Urothelium cell line (cell line): ENCODE measurements around the gene CNGB1.
"Not testable (repeated sequence)": the region's sequence is repeated elsewhere in the genome, so short reads cannot be mapped to it uniquely, and the experiment has no call there.

ENCODE experiments used
- DNase-seq: peaks from one replicate; pipeline ENCODE4 v3.0.0; 2011; ENCODE audit warnings: low spot score, mixed read lengths
- FAIRE-seq: peaks from 2 replicates; lab custom pipeline; 2011; peaks lifted over from hg19 to GRCh38; lab: Jason Lieb, UNC

CNGB1 gene

GRCh38 chr16:57893559-57894389 lies 77.2 kb downstream of the CNGB1 start:
- DNase-seq (no peak), FAIRE-seq (no peak)

GRCh38 chr16:57893217-57893558 lies 77.7 kb downstream of the CNGB1 start:
- DNase-seq = no peak
- FAIRE-seq = no peak

DNA sequence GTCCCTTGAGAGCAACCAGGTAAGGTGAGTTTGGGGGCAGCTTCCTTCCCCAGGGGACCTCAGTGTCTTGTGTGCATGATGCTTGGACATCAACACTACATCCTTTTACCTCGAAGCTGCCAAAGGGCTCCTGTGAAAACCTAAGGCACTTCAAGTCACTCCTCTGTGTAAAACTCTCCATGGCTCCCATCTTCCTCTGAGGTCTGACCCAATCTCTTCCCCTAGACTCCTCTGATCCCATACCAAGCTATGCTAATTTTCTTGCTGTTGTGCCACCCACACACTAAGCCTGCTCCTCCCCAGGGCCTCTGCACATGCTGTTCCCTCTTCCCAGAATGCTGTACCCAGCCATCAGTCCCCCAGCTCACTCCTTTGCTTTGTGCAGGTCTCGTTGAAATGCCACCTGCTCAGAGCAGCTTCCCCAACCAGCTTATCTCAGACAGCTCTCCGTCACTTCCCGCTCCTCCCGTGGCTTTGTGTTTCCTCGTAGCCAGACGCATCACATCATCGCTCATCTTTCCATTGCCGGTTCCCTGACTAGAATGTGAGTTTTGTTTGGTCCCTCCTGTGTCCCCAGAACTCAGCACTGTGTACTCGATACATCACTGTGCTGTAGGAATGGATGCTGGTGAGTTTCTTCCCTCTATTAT lies 78.4 kb downstream of the CNGB1 start:
- DNase-seq (no peak), FAIRE-seq (no peak)

GRCh38 chr16:57892041-57892440 lies 78.9 kb downstream of the CNGB1 start:
- no peak for FAIRE-seq
- no peak for DNase-seq

DNA sequence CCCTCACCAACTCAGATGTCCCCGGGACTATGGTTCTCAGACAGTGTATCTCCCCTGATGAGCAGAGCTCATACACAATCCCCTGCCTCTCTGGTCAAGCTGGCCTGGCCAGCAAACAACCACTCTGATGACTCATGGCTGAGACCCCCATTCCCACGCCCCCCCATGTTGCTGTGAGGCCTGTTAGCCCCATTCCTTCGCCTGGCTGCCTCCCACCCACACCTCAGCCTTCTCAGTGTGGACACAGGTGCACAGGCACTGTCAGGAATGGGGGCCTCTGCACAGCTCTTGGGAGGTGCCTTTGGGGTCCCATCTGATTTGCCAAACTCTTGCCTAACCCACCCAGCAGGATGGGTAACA lies 80.2 kb downstream of the CNGB1 start:
- DNase-seq = no peak
- no peak for FAIRE-seq

- no peak for DNase-seq
- no peak for FAIRE-seq
Measured at GRCh38 chr16:57889960-57890751, 80.8 kb downstream of the CNGB1 start.

DNA sequence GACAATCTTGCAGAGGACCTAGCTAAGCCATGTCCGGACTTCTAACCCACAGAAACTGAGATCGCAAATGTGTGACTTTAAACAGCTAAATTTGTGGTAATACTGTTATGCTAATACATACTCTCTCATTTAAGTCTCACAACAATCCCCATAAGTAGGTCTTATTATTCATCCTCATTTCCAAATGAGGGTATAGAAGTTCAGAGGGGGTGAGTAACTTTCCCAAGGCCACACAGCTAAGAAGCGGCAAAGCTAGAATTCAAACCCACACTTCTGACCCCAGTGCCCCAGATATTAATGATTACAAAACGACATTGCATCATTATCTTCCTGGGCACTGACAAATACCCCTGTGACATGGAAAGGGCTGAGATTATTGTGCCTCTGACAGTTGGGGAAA lies 81.4 kb downstream of the CNGB1 start:
- no peak for FAIRE-seq

GRCh38 chr16:57889111-57889510 lies 81.8 kb downstream of the CNGB1 start:
- FAIRE-seq (no peak), DNase-seq (no peak)

More for the DNA sequence above, 81.4 kb downstream of the CNGB1 start:
- DNase-seq = no peak

GRCh38 chr16:57888128-57888527 lies 82.8 kb downstream of the CNGB1 start:
- DNase-seq = no peak
- FAIRE-seq = no peak

DNA sequence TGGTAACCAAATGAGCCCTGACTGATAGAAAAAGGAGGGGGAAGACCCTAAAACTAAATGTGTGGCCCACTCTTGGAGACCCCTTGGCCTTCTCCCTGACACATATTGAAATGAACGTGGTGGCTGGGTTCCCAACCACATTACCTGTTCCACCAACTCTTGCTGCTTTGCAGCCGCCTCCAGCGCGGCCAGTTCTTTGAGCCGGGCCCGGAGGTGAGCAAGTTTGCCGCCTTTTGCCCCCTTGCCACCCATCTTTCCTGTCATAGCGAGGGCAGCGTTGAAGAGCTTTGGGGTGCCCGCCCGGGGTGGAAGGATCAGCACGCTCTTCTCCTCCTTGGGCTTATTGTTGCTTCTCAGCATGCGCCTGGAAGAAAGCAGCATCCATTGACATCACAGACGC lies 83.2 kb downstream of the CNGB1 start:
- no peak for DNase-seq
- FAIRE-seq = no peak

GRCh38 chr16:57886427-57886826 lies 84.5 kb downstream of the CNGB1 start:
- FAIRE-seq (no peak), DNase-seq (no peak)

- FAIRE-seq (no peak), DNase-seq (no peak)
Measured at GRCh38 chr16:57884655-57885133, 86.2 kb downstream of the CNGB1 start.

GRCh38 chr16:57883953-57884654 lies 86.8 kb downstream of the CNGB1 start:
- no peak for DNase-seq
- no peak for FAIRE-seq

DNA sequence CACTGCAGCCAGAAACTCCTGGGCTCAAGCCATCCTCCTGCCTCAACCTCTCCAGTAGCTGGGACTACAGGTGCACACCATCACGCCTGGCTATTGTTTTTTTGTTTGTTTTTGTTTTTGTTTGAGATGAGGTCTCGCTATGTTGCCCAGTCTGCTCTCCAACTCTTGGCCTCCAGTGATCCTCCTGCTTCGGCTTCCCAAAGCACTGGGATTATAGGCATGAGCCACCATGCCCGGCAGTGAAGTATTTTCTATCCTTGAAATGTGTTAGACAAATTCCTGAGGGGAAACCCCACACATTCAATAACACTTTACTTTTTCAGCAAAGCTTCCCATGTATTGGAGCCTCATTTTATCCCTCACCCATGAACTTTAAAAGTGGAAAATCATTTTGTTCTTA lies 87.4 kb downstream of the CNGB1 start:
- DNase-seq (no peak), FAIRE-seq (no peak)

DNA sequence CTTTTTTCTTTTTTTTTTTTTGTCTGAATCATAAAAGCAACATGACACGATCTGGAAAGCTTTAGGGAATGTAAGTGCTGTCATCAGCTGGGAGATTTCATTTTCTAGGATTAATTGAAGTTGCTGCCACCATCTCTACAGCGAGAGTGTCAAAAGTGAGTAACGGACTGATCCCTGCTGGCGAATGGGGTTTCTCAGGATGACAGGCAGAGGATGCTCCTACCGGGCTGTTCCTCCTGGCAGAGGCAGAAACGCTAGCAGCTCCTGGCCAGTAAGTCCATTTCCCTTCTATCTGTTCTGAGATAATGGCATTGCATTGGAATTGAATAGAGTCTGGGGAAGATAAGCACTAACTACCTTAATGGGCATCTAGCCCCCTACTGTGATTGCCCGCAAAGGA lies 88.1 kb downstream of the CNGB1 start:
- DNase-seq (no peak), FAIRE-seq (no peak)

- DNase-seq (no peak), FAIRE-seq (no peak)
Measured at GRCh38 chr16:57882206-57882605, 88.7 kb downstream of the CNGB1 start.

GRCh38 chr16:57878586-57878985 lies 92.3 kb downstream of the CNGB1 start:
- DNase-seq = no peak
- no peak for FAIRE-seq

- DNase-seq = no peak
- no peak for FAIRE-seq
Measured at GRCh38 chr16:57876210-57876609, 94.7 kb downstream of the CNGB1 start.

DNA sequence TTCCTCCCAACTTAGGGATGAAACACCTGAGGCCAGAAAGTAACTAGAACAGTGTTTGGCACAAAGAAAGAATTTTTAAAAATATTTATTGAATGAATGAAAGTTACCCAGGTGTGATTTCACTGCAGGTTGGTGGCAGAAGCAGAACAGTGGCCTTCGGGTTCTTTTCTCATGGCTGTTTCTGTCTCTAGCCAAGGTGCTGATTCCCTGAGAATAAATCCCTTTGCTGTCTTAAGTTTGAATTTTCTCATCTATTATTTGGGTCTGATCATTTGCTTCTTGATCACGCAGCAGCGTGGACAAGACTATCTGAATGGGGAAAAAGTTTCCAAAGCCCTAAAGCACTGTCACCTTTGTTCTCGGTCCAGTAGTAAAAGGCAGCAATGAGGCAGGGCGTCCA lies 95.6 kb downstream of the CNGB1 start:
- no peak for FAIRE-seq
- no peak for DNase-seq

DNA sequence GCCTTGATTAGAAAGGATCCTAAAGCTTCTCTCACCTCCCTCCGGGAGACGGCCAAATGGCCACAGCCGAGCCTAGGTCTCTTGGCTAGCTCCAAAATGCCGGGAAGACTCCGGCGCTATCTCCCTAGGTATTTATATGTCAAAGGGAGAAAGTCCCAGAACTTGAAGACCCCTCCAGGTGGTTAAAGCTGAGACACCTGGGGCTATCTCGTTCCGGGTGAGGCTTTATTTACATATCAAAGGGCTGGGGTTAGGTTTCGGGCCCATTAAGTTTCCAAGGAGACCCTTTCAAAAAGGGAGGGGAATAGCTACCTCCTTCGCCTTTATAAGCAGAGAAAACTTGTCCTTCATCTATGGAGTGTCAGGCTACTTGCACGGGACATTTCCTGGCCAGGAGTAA lies 97.7 kb downstream of the CNGB1 start:
- no peak for FAIRE-seq
- no peak for DNase-seq

DNA sequence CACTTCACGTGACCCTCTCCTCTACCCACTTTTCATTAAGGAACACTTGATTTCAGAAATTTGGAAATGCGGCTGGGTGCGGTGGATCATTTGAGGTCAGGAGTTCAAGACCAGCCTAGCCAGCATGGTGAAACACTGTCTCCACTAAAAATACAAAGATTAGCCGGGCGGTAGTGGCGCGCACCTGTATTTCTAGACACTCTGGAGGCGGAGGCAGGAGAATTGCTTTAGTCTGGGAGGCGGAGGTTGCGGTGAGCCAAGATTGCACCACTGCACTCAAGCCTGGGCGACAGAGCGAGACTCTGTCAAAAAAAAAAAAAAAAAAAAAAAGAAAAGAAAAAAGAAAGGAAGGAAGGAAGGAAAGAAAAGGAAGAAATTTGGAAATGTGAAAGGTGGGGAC lies 98.2 kb downstream of the CNGB1 start:
- not testable (repeated sequence) for DNase-seq, FAIRE-seq
